Measurements from ENCODE around the gene CALCOCO1. TPM values are rescaled to one million over a fixed set of nuclear protein-coding genes. Genes with fewer than 3 reads are reported as not detected.

The CALCOCO1 gene
- total RNA-seq, 3 donors from 2014 or later (not counting 1 experiment from before 2014, with no cell fraction given), result 215 to 256 (median 226) TPM

GRCh38 chr12:53744751-53745150 is 17.5 kb upstream of the CALCOCO1 start:
- 60% methylated on average over 6 of the region's 6 CpGs for WGBS (ENCODE audit: insufficient coverage)
- Mint-ChIP-seq H3K27me3 (ENCODE audit: low read depth in 2 of 2) (peaks cover 34 to 47% of the 10 kb centered on the region in 2 donors), H3K4me3 (no peak overlapping the region), H3K4me1 (peaks cover 21 to 22% of the 10 kb centered on the region in 2 donors), H3K36me3 (no peaks in the 10 kb centered on the region), H3K9me3 (no peaks in the 10 kb centered on the region), H3K27ac (no peak overlapping the region)
- DNase-seq (no peak), ATAC-seq (no peak)
- no peak for TF ChIP-seq CTCF (IDR thresholded peaks at IDR 0.05)
- intact Hi-C loops (cut with micrococcal nuclease), result no loop called here
- H3K4me3 ChIP-seq (ENCODE audit: low read length), result no peak overlapping the region
- H3K9me3 ChIP-seq (ENCODE audit: control insufficient read depth, insufficient read depth, low read length), result no peaks in the 10 kb centered on the region
- H3K27me3 ChIP-seq (ENCODE audit: control insufficient read depth, insufficient read depth, low read length), result peaks cover 40% of the 10 kb centered on the region
- H3K4me1 ChIP-seq (ENCODE audit: control insufficient read depth, insufficient read depth, low read length), result peaks cover 25% of the 10 kb centered on the region
- H3K36me3 ChIP-seq (ENCODE audit: control insufficient read depth, insufficient read depth, low read length), result no peaks in the 10 kb centered on the region
- no peak overlapping the region for H3K27ac ChIP-seq (ENCODE audit: low read length)

- H3K27ac ChIP-seq (ENCODE audit: low read length), result no peak overlapping the region
- H3K27ac Mint-ChIP-seq, result no peak overlapping the region
- H3K9me3 Mint-ChIP-seq, result no peaks in the 10 kb centered on the region
- H3K36me3 ChIP-seq (ENCODE audit: control insufficient read depth, insufficient read depth, low read length), result no peaks in the 10 kb centered on the region
- H3K4me3 Mint-ChIP-seq, result no peak overlapping the region
- H3K27me3 Mint-ChIP-seq (ENCODE audit: low read depth in 2 of 2), result peaks cover 36 to 51% of the 10 kb centered on the region in 2 donors
- TF ChIP-seq CTCF (IDR thresholded peaks at IDR 0.05), result no peak
- peaks cover 28% of the 10 kb centered on the region in 2 donors for H3K4me1 Mint-ChIP-seq
- no peaks in the 10 kb centered on the region for H3K9me3 ChIP-seq (ENCODE audit: control insufficient read depth, insufficient read depth, low read length)
- no peak overlapping the region for H3K4me3 ChIP-seq (ENCODE audit: low read length)
- peaks cover 46% of the 10 kb centered on the region for H3K27me3 ChIP-seq (ENCODE audit: control insufficient read depth, insufficient read depth, low read length)
- 89% methylated on average over 1 of the region's 1 CpG for WGBS (ENCODE audit: insufficient coverage)
- DNase-seq (no peak), ATAC-seq (no peak)
- peaks cover 32% of the 10 kb centered on the region for H3K4me1 ChIP-seq (ENCODE audit: control insufficient read depth, insufficient read depth, low read length)
- intact Hi-C loops (cut with micrococcal nuclease), result no loop called here
- no peaks in the 10 kb centered on the region for H3K36me3 Mint-ChIP-seq
These were observed 16.8 kb upstream of the CALCOCO1 start for GRCh38 chr12:53744130-53744441.

- Mint-ChIP-seq H3K36me3 (no peaks in the 10 kb centered on the region), H3K9me3 (no peaks in the 10 kb centered on the region), H3K4me1 (peaks cover 34% of the 10 kb centered on the region in 2 donors), H3K27ac (no peak overlapping the region), H3K27me3 (ENCODE audit: low read depth in 2 of 2) (peaks cover 42 to 57% of the 10 kb centered on the region in 2 donors), H3K4me3 (no peak overlapping the region)
- Histone ChIP-seq H3K36me3 (ENCODE audit: control insufficient read depth, insufficient read depth, low read length) (no peaks in the 10 kb centered on the region), H3K4me3 (ENCODE audit: low read length) (no peak overlapping the region), H3K27ac (ENCODE audit: low read length) (no peak overlapping the region), H3K4me1 (ENCODE audit: control insufficient read depth, insufficient read depth, low read length) (peaks cover 38% of the 10 kb centered on the region), H3K27me3 (ENCODE audit: control insufficient read depth, insufficient read depth, low read length) (peaks cover 51% of the 10 kb centered on the region), H3K9me3 (ENCODE audit: control insufficient read depth, insufficient read depth, low read length) (no peaks in the 10 kb centered on the region)
- intact Hi-C loops (cut with micrococcal nuclease), result no loop called here
- ATAC-seq, result peak; percentile 67 to 70 (median 69)
- peak; percentile 43 to 84 for DNase-seq
- WGBS (ENCODE audit: insufficient coverage), result 12% methylated on average over 16 of the region's 16 CpGs
- peak; percentile 89 for TF ChIP-seq CTCF (IDR thresholded peaks at IDR 0.05)
These were observed 16.2 kb upstream of the CALCOCO1 start for GRCh38 chr12:53743266-53744129.

Data from natural killer cell (primary cell).